Muscle layer of duodenum (tissue), 2 donors: ENCODE data around the gene TEX261.

Source experiments
- H3K27ac ChIP-seq: one replicate; pipeline ENCODE4 v1.7.0; 2013; ENCODE audit warnings: mild to moderate bottlenecking, low read length
- H3K27me3 ChIP-seq: one replicate; pipeline ENCODE4 v1.7.0; 2013; ENCODE audit warnings: low read depth, mild to moderate bottlenecking, control low read depth, low read length
- H3K36me3 ChIP-seq, 2 donors: one replicate each; pipeline ENCODE4 v1.7.0; 2013; ENCODE audit warnings: low read length in 2 of 2, control low read depth in 1 of 2, mild to moderate bottlenecking in 1 of 2; ENCODE audit not compliant: insufficient read depth in 2 of 2, control insufficient read depth in 1 of 2
- H3K4me1 ChIP-seq, 2 donors: one replicate each; pipeline ENCODE4 v1.7.0; 2013; ENCODE audit warnings: low read length in 2 of 2, mild to moderate bottlenecking in 2 of 2, control low read depth in 1 of 2, moderate library complexity in 1 of 2; ENCODE audit not compliant: insufficient read depth in 2 of 2, control insufficient read depth in 1 of 2
- H3K4me3 ChIP-seq, 2 donors: one replicate each; pipeline ENCODE4 v1.7.0; 2013; ENCODE audit warnings: low read length in 2 of 2, low read depth in 1 of 2, mild to moderate bottlenecking in 1 of 2
- H3K9me3 ChIP-seq, 2 donors: one replicate each; pipeline ENCODE4 v1.7.0; 2013; ENCODE audit warnings: low read length in 2 of 2, control low read depth in 1 of 2, mild to moderate bottlenecking in 1 of 2; ENCODE audit not compliant: control insufficient read depth in 1 of 2
- donor health status: healthy.

The TEX261 gene

GRCh38 chr2:70962885-70963878 is 31.5 kb downstream of the TEX261 start:
- H3K27me3 ChIP-seq = peaks cover 6% of the 10 kb centered on the region
- no peak overlapping the region for H3K27ac ChIP-seq
- H3K4me3 ChIP-seq = no peak overlapping the region
- no peaks in the 10 kb centered on the region for H3K9me3 ChIP-seq
- no peaks in the 10 kb centered on the region for H3K36me3 ChIP-seq
- peaks cover 0 to 12% of the 10 kb centered on the region in 2 donors for H3K4me1 ChIP-seq

- H3K27me3 ChIP-seq = peaks cover 6% of the 10 kb centered on the region
- no peak overlapping the region for H3K27ac ChIP-seq
- no peak overlapping the region for H3K4me3 ChIP-seq
- no peaks in the 10 kb centered on the region for H3K9me3 ChIP-seq
- H3K4me1 ChIP-seq = peaks cover 0 to 12% of the 10 kb centered on the region in 2 donors
- H3K36me3 ChIP-seq = no peaks in the 10 kb centered on the region
Observed at GRCh38 chr2:70962211-70962884, 32.3 kb downstream of the TEX261 start.

GRCh38 chr2:70961648-70961994 is 33.1 kb downstream of the TEX261 start:
- Histone ChIP-seq H3K27ac (no peak overlapping the region), H3K36me3 (no peaks in the 10 kb centered on the region), H3K4me1 (peaks cover 0 to 12% of the 10 kb centered on the region in 2 donors), H3K27me3 (peaks cover 6% of the 10 kb centered on the region), H3K9me3 (no peaks in the 10 kb centered on the region), H3K4me3 (no peak overlapping the region)

- H3K4me3 ChIP-seq = no peak overlapping the region
- peaks cover 6% of the 10 kb centered on the region for H3K27me3 ChIP-seq
- no peak overlapping the region for H3K27ac ChIP-seq
Observed at GRCh38 chr2:70960833-70961647, 33.6 kb downstream of the TEX261 start.

GRCh38 chr2:70959851-70960832 is 34.5 kb downstream of the TEX261 start:
- Histone ChIP-seq H3K4me1 (peaks cover 0 to 7% of the 10 kb centered on the region in 2 donors), H3K27me3 (peaks cover 6% of the 10 kb centered on the region), H3K4me3 (no peak overlapping the region), H3K27ac (no peak overlapping the region), H3K36me3 (no peaks in the 10 kb centered on the region), H3K9me3 (no peaks in the 10 kb centered on the region)

More at GRCh38 chr2:70960833-70961647, 33.6 kb downstream of the TEX261 start:
- H3K9me3 ChIP-seq = no peaks in the 10 kb centered on the region
- H3K4me1 ChIP-seq = peaks cover 0 to 12% of the 10 kb centered on the region in 2 donors
- no peaks in the 10 kb centered on the region for H3K36me3 ChIP-seq

GRCh38 chr2:70959271-70959761 is 35.4 kb downstream of the TEX261 start:
- Histone ChIP-seq H3K9me3 (no peaks in the 10 kb centered on the region), H3K36me3 (no peaks in the 10 kb centered on the region), H3K27me3 (peaks cover 2% of the 10 kb centered on the region), H3K4me3 (no peak overlapping the region), H3K27ac (no peak overlapping the region), H3K4me1 (no peaks in the 10 kb centered on the region)

GRCh38 chr2:70958759-70959158 is 35.9 kb downstream of the TEX261 start:
- Histone ChIP-seq H3K27me3 (no peaks in the 10 kb centered on the region), H3K9me3 (no peaks in the 10 kb centered on the region), H3K36me3 (no peaks in the 10 kb centered on the region)

GRCh38 chr2:70957798-70958197 is 36.9 kb downstream of the TEX261 start:
- Histone ChIP-seq H3K36me3 (no peaks in the 10 kb centered on the region), H3K27ac (no peak overlapping the region), H3K27me3 (no peaks in the 10 kb centered on the region), H3K4me1 (no peaks in the 10 kb centered on the region), H3K9me3 (no peaks in the 10 kb centered on the region), H3K4me3 (no peak overlapping the region)

More at GRCh38 chr2:70958759-70959158, 35.9 kb downstream of the TEX261 start:
- Histone ChIP-seq H3K4me3 (no peak overlapping the region), H3K4me1 (no peaks in the 10 kb centered on the region), H3K27ac (no peak overlapping the region)

GRCh38 chr2:70956141-70956540 is 38.5 kb downstream of the TEX261 start:
- H3K4me3 ChIP-seq = no peak overlapping the region
- H3K27ac ChIP-seq = no peak overlapping the region
- no peaks in the 10 kb centered on the region for H3K36me3 ChIP-seq
- no peaks in the 10 kb centered on the region for H3K4me1 ChIP-seq
- H3K27me3 ChIP-seq = no peaks in the 10 kb centered on the region
- H3K9me3 ChIP-seq = no peaks in the 10 kb centered on the region

- no peak overlapping the region for H3K4me3 ChIP-seq
- no peak overlapping the region for H3K27ac ChIP-seq
- no peaks in the 10 kb centered on the region for H3K36me3 ChIP-seq
- no peaks in the 10 kb centered on the region for H3K9me3 ChIP-seq
- no peaks in the 10 kb centered on the region for H3K4me1 ChIP-seq
- no peaks in the 10 kb centered on the region for H3K27me3 ChIP-seq
Observed at GRCh38 chr2:70954886-70955285, 39.8 kb downstream of the TEX261 start.
